ENCODE data around the gene SIGLEC11.
"Not testable (repeated sequence)": the region's sequence is repeated elsewhere in the genome, so short reads cannot be mapped to it uniquely, and the experiment has no call there.

Gene SIGLEC11

GRCh38 chr19:49960980-49961379, at the start of gene SIGLEC11:
TSS of gene SIGLEC11 (minus strand) at chr19:49961172. CDS start at chr19:49961081, 91 bp downstream.
- not testable (repeated sequence) for DNase-seq (ENCODE audit: low spot score)

GRCh38 chr19:50008532-50008931, 47.6 kb upstream of the SIGLEC11 start:
- peak; percentile 37 for DNase-seq (ENCODE audit: low spot score)

GRCh38 chr19:50007947-50008346, 47.0 kb upstream of the SIGLEC11 start:
- DNase-seq (ENCODE audit: low spot score) = no peak

GRCh38 chr19:50007170-50007569, 46.2 kb upstream of the SIGLEC11 start:
- DNase-seq (ENCODE audit: low spot score) = no peak

GRCh38 chr19:50005428-50005827, 44.5 kb upstream of the SIGLEC11 start:
- DNase-seq (ENCODE audit: low spot score) = no peak

GRCh38 chr19:50003810-50004419, 42.9 kb upstream of the SIGLEC11 start:
- no peak for DNase-seq (ENCODE audit: low spot score)

- DNase-seq (ENCODE audit: low spot score) = no peak
Measured at GRCh38 chr19:50003254-50003788, 42.3 kb upstream of the SIGLEC11 start.

- DNase-seq (ENCODE audit: low spot score) = no peak
Measured at GRCh38 chr19:50002386-50002960, 41.5 kb upstream of the SIGLEC11 start.

GRCh38 chr19:50001775-50002174, 40.8 kb upstream of the SIGLEC11 start:
- no peak for DNase-seq (ENCODE audit: low spot score)

GRCh38 chr19:50000841-50001557, 40.0 kb upstream of the SIGLEC11 start:
- no peak for DNase-seq (ENCODE audit: low spot score)

- no peak for DNase-seq (ENCODE audit: low spot score)
Measured at GRCh38 chr19:50000038-50000840, 39.3 kb upstream of the SIGLEC11 start.

- DNase-seq (ENCODE audit: low spot score) = no peak
Measured at GRCh38 chr19:49999371-50000010, 38.5 kb upstream of the SIGLEC11 start.

GRCh38 chr19:49997709-49998108, 36.7 kb upstream of the SIGLEC11 start:
- peak; percentile 56 for DNase-seq (ENCODE audit: low spot score)

- DNase-seq (ENCODE audit: low spot score) = no peak
Measured at GRCh38 chr19:49988433-49988832, 27.5 kb upstream of the SIGLEC11 start.

GRCh38 chr19:49988007-49988406, 27.0 kb upstream of the SIGLEC11 start:
- no peak for DNase-seq (ENCODE audit: low spot score)

GRCh38 chr19:49987159-49987698, 26.3 kb upstream of the SIGLEC11 start:
- peak; percentile 74 for DNase-seq (ENCODE audit: low spot score)

- no peak for DNase-seq (ENCODE audit: low spot score)
Measured at GRCh38 chr19:49986354-49986753, 25.4 kb upstream of the SIGLEC11 start.

GRCh38 chr19:49985871-49986270, 24.9 kb upstream of the SIGLEC11 start:
- no peak for DNase-seq (ENCODE audit: low spot score)

GRCh38 chr19:49984491-49984890, 23.5 kb upstream of the SIGLEC11 start:
- no peak for DNase-seq (ENCODE audit: low spot score)

GRCh38 chr19:49983645-49984229, 22.8 kb upstream of the SIGLEC11 start:
- peak; percentile 64 for DNase-seq (ENCODE audit: low spot score)
